Measurements from ENCODE around the gene SUSD3. TPM values are rescaled to one million over a fixed set of nuclear protein-coding genes. Genes with fewer than 3 reads are reported as not detected.

Gene SUSD3
- total RNA-seq, 1 donor from 2014 or later = not detected

DNA sequence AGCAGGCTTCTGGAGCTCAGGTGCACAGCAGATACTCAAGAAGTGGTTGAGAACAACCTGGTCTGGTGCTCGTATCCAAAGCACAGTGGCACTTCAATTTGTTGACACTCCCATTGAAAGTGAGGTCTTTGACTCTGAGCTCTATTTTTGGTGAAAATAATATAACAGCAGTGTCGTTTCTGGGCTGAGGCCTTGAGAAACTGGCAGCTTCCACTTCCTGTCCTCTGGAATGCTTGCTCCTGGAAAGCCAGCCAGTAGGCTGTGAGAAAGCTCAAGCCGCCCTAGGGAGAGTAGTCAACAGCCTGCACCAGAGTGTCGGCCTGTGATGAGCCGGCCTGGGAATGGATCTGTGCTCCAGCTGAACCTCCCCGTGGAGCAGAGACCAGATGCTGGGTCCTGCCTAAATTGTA, 6.8 kb upstream of the SUSD3 start:
- DNase-seq (ENCODE audit: low read depth in 2 of 2) = no peak

DNA sequence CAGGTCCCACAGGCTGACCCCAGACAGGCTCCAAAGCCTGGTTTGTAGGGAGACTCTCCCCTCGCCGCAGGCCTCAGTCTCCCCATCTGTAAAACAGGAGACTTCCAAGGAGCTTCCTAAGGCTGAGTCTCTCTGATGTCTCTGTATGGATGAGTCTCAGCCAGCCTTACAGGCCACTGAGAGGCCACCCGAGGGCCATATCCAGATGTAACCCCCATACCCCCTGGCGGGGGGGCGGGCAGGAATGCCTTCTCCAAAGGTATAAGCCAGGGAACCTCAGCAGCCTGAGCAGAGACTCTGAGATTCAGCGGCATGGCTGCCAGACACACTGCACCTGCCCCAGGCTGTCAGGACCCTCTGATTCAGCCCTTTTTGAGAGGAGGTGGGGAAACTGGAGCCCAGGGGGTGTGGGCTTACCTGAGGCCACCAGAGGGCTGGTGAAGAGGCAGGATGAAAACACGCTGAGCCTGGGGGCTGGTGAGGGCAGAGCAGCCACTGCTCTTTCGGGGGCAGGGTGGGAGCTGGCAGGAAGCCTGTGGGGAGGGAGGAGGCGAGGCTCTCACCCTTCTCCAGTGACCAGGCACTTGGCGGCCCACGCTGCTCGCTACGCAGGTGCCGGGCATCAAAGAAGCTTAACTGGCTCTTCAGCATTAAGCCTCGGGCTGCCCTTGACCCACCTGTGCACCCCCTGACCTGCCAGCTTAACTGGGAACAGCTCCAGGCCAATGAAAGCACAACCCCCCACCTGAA, 5.5 kb upstream of the SUSD3 start:
- no peak for DNase-seq (ENCODE audit: low read depth in 2 of 2)

DNA sequence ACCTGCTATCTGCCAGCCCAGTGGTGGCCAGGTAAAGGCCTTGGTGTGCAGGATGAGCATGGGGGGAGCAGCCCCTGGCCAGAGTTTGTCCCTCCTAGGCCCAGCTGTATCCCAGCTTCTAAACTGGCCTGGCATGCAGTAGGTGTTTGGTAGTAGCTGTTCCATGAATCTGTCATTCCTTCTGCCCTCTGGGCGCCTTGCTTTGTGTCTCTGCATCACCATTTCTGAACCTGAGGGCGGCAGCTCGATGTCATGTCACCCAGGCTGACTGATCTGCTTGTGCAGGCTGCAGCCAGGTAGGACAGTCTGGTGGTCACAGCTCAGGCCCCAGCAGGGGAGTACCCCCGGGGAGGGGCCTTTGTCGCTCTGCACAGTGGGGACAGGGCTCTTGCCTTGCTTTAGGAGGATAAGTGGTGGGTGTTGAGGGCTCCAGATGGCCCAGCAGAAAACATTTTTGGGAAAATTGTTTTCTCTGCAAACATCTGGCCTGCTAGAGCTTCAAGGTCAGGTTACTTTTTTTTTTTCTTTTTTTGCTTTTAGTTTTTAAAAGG, 4.6 kb upstream of the SUSD3 start:
- DNase-seq (ENCODE audit: low read depth in 2 of 2) = no peak

DNA sequence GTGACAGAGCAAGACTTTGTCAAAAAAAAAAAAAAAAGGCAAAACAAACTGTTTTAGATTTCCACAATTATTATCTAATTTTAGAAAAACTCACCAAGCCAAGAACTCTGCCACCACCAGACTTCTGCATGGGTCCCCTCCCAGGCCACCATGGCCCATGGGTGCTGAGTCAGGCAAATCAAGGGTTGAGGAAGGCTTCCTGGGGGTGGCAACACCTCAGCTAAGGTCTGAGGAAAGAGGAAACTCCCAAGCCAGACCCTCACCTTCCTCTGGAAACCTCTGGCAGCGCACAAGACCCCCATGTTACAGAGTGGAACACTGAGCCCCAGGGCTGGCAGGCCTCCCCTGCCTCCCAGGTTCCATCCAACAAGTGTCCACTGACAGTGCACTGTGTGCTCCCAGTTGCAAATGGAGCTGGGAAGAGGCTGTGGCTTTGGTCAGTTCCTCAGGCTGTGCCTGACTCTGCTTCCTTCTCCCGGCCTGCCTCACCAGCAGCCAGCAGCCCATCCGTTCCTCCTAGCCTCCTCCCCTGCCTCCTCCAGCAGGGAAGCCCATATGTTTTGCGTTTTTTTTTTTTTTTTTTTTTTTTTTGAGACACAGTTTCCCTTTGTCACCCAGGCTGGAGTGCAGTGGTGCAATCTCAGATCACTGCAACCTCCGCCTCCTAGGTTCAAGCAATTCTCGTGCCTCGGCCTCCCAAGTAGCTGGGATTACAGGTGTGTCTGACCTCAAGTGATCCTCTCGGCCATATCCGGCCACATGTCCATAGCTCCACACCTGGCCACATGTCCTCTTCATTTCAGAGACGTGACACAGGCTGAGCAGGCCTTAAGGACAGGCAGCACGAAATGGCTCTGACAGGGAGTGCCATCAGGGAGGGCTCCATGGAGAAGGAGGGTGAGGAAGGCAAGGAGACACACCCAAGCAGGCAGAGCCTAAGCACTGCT, 3.5 kb upstream of the SUSD3 start:
- DNase-seq (ENCODE audit: low read depth in 2 of 2) = no peak

DNA sequence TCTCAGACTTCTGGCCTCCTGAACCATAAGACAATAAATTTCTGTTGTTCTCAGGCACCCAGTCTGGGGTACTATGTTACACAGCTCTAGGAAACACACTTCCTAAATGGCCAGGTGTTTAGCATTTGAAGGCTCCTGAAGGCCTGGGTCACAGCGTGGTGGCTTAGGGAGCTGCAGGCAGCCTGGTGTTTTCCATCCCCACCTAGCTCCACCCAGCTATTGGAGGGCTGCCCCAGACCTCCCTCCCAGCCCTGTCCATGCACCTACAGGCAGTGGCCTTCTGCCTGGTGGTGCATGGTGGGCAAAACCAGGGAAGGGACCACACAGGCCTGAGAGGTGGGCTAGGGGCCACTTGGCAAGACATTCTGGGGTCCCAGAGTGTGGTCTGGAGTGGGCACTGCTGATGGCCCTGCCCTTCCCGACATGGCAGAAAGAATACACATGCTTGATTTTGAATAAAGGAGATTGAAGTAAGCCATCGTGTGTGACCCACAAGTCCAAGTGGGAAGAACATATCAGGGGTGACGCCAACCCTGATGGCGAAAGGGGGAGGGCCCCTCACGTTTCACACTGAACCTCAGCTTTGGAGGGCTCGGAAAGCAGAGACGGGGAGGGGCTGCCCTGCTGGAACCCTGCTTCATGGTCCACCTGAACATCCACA, 1.3 kb upstream of the SUSD3 start:
- no peak for DNase-seq (ENCODE audit: low read depth in 2 of 2)

DNA sequence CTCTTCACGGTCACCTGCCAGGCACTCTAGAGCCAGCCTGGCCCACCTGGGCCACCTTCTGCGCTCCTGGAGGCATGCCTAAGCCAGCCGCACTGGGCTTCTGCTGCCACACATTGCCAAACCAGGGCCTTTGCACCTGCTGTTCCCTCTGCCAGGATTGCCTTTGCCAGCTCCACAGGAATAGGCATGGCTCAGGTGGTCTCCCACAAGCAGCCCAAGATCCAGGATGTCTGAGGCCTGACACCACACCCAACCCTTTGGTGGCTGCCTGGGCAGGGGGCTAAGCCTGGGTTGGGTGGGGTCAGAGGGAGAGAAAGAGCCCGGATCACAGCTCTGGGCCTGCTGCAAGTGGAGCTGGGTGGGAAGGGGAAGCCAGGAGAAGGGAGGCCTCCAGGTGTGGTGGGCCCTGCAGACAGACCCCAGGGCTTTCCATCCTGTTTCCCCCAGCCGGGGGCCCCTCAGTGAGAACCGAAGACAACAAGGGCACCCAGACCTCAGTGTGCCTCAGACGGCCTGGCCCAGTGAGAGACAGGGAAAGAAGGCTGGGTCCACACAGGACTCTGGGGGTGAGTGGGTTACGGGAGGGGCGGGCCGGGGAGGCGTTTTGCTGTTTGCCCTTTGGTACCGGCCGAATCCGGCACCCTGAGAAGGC, 672 bp upstream of the SUSD3 start:
- no peak for DNase-seq (ENCODE audit: low read depth in 2 of 2)

DNA sequence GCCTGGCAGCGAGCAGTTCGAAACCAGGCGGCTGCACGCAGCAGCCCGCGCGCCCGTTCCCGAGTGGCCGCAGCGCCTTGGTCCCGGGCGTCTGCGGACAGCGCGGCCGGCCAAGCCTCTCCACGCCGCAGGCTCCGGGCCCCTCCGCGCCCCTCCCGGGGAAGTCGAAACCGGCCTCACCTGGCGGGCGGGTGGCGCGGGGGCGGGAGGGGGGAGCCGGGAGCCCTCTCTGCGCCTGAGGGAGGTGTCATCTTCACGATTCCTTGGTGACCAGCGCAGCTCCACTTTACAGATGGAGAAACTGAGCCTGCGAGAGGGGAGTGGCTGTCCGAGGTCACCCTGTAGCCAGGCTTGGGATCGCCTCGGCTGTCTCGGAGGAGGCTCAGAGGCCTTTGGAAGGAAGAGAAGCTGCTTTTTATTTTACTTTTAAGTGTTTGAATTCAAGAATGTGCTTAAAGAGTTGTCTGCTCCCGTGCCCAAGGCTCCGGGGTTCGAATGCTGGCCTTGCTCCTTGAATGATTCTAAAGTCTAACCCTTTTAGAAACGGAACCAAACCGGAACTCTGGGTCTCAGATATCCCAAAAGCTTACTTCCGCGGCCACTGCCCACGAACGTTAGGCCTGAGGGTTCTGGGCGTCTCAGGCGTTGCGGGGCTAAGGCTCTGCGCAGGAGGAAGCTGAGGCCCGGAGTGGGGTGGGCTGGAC, 662 bp downstream of the SUSD3 start:
- DNase-seq (ENCODE audit: low read depth in 2 of 2) = no peak

DNA sequence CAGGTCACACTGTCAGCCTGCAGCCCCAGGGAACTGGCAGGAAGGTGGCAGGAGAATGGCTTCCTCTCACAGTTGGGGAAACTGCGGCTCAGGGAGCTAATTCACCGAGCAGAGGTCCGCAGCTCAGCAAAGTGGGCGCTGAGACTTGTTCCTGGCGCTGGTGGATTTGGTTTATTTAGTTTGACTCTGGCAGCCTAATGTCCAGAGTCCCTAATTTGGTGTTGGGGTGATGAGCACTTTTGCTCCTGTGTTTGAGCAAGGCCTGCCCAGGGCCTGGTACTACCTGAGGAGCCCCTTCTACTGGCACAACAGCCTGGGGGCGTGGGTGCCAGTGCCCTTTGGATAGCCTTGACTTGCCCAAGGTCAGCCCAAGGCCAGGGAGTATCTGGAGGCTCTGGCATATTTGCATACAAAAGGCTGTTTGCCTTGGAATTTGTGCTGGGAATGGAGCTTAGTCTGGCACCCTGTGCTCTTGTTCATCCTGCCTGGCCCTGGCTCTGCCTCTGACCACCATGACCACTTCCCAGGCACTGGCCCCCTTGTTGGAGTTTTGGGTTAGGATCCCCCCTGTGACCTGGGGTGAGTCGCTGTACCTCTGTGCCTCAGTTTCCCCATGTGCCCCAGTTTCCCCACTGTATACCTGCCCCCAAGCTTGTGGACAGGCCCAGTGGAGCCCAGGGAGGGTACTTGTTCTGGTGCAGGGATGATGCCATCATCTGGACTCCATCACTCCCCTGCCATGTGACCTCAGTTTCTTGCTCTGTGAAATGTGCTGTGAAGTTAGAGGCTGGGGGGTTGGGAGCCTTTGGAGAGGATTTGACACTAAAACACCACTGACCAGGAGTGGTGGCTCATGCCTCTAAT, 1.4 kb downstream of the SUSD3 start:
- DNase-seq (ENCODE audit: low read depth in 2 of 2) = no peak

DNA sequence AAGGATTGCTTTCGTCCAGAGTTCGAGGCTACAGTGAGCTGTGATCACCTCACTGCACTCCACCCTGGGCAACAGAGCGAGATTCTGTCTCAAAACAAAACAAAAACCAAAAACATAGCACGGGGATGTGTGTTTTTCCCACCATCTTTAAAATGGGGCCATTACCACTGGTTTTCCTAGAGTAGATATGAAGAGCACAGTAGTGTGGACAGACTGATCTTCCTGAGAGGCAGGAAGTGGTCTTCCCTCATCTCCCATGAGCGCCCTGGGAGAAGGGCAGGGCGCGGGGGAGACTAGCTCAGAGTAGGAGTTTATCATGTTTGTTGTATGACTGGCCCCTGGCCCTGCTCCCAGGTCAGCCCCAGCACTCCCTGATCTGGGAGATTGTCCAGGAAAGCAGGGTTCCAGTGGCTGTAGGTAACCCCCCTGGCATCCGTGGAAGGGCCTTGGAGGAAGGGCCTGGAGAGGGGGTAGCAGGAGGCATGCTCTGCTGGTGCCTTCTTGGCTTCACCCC, 2.3 kb downstream of the SUSD3 start:
- no peak for DNase-seq (ENCODE audit: low read depth in 2 of 2)

DNA sequence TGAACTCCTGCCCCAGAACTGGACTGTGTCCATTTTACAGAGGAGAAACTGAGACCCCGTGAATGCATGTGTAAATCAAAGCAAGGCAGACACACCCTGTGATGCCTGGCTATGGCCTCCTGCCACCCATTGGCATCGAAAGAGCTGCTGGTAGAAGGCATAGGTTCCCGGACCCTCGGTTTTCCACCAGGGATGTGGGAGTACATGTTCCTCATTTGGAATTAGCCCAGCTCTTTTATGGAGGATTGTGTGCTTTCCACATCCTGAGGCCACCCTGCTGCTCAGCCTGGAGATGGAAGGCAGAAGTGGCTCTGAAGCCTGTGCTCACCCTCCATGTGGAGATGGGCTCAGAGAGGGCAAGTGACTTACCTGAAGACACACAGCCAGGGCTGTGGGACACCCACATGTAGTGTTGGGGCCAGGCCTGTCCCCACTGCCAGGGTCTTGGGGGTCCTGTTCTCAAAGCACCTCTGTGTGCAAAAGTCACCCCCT, 2.8 kb downstream of the SUSD3 start:
- DNase-seq (ENCODE audit: low read depth in 2 of 2) = no peak

DNA sequence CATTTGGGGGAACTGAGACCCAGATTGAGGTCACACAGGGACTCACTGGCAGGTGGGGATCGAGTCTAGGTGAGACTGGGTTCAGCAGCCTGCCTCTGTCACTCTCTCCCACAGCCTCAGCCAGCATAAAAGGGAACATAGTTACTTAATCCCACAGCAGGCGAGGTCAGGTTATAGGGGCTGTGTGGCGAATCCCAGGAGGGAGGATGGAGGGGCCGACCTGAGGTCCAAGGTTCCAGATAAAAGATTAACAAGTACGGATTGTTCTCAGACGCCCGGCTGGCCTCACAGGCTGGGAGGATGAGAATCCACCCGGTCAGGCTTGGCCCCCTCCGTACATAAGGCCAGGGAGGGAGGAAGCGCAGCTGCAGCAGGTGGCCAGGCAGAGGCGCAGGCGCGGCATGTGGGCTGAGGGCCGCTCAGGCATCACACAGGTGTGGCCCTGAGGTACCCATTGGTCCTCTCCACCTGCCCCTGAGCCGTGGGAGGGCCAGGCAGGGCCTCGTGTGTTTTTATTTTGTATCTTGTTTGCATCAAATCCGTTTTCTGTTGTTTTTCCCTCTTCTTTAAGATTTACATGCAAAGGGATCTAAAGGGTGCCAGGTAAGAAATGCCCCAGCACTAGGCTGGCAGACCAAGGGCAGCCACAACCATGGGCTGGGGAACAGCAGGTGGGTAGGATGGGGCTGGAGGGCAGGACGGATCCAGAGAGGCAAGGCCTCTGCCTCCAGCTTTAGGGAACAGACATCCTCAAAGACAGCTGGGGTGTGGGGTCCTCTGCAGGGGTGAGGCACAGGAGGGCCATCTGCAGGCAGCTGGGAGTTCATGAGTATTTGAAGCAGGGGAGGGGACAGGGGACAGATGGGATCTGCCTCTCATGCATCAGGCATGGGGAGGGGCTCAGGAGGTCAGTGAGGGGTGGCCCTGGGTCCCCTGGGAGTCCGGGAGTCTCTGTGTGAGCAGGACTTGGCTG, 3.6 kb downstream of the SUSD3 start:
- DNase-seq (ENCODE audit: low read depth in 2 of 2) = no peak

DNA sequence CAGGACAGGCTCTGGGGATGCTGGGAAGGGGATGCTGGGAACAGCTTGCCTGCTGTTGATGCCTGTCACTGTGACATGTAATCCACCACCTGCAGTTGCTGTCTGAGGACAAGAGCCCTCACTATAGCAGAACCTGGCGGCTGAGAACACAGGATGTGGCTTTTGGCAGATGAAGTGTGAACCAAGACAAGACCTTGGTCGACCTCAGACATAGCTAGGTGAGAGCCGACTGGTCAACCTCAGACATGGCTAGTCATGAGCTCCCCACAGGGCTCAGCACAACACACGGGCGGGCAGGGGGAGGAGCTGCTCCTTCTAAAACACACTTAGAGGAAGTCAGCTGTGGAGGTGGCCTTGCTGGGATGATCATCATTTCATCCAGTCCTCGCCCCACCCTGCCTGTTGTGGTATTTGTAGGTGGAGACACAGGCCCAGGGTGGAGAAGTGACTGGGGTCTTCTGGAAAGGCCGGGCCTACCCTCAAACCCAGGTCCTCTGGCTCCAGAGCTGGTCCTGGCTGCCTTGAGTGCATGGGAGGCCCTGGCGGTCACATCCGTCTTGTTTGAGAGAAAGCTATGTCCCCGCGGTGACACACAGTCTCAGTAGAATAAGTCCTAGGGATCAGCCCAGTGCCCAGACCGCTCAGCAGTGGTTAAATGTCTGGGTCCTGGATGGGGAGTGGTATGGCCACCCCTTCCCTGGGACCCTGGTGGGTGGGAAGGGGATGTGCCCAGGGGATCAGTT, 6.1 kb downstream of the SUSD3 start:
- DNase-seq (ENCODE audit: low read depth in 2 of 2) = no peak

DNA sequence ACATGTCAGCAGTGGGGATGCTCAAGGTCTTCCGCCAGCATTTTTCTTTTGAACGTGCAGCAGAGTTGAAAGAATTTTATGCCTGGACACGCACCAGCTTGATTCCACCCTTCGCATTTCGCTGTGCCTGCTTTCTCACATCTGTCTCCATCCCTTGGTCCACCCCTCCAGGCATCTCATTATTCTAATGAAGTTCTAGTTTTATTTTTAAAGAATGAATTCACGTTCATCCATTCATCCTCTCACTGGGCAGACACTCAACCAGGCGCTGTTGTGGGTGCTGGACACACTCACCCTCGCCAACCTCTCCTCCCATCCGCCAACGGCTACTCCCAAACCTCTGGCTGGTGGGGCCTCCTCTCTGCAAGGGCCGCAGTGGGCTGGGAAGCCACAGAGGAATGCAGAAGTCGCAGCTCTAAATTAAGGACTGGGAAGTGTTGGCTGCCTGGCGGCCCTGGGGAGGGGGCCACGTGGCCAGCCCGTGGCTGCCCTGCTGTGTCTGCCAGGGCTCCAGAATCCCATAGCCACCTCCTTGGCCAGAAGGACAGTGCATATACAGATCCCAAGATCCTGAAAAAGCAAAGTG, 6.7 kb downstream of the SUSD3 start:
- DNase-seq (ENCODE audit: low read depth in 2 of 2) = no peak

DNA sequence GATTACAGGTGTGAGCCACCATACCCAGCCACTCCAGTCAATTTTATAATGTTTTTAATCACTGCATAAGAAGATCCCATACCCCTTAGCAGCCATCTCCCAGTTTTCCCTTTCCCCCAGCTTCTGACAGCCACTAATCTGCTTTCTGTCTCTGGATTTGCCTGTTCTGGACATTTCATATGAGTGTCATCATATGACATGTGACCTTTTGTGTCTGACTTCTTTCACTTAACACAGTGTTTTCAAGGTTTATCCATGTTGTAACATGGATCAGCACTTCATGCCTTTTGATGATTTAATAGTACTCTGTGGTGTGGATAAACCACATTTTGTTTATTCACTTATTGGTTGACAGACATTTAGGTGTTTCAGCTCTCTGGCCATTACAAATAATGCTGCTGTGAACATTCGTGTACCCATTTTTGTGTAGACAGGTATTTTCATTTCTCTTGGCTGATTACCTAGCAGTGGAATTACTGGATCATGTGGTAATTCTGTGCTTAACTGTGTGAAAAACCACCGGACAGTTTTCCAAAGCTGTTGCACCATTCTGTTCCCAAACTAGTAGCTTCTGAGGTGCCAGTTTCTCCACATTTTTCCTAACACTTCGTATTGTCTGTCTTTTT, 8.6 kb downstream of the SUSD3 start:
- DNase-seq (ENCODE audit: low read depth in 2 of 2) = no peak

DNA sequence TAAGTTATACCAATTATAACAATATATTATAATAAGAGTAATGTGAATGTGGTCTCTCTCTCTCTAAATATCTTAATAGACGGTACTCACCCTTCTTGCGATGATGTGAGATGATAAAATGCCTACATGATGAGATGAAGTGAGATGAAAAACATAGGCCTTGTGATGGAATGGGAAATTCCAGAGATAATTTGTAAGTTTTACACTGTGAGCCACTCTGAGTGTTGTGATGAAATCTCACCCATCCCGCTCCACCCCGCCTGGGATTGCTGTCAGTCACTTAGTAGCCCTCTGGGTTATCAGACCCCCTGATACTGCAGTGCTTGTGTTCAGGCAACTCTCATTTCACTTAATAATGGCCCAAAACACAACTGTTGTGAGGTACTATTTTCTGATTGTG, 10.5 kb downstream of the SUSD3 start:
- no peak for DNase-seq (ENCODE audit: low read depth in 2 of 2)

DNA sequence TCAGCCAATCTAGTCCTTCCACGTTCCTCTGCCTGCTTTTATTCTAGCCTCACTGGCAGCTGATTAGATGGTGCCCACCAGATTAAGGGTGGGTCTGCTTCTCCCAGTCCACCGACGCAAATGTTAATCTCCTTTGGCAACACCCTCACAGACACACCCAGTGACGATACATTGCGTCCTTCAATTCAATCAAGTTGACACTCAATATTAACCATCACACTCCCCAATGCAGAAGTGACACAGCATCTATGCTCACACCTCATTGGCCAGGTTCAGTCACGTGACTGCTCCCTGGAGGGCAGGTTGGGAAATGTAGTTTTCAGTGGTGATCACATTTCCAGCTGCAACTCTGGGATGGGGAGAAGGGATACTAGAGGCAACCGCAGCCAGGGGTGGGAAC, 13.0 kb downstream of the SUSD3 start:
- DNase-seq (ENCODE audit: low read depth in 2 of 2) = peak in 1 of 2 donors; percentile 27

DNA sequence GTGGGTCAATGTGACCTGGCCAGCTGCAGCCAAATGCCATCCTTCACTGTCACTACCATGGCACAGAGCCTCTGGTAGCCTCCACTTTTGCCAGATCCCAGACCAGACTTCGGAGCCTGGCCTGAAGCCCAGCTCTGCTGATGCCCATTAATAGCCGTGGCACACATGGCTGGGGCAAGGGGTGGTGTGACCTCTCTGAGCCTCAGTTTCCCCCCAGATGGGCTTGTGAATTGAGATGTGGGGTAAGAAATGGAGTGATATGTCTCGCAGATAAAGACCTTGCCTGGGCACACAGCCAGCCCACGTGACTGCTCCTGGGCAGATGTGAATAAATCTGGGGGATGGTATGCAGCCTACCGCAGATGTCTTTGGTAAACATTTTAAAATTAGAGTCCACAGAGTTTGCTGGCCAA, 13.9 kb downstream of the SUSD3 start:
- DNase-seq (ENCODE audit: low read depth in 2 of 2) = no peak
